Hepatocyte (in vitro differentiated cells): ENCODE measurements around the gene CDH1. TPM values are rescaled to one million over a fixed set of nuclear protein-coding genes. Genes with fewer than 3 reads are reported as not detected.
A peak's percentile ranks its signal among the peaks of the same experiment; 100 is the strongest.
"Not testable (repeated sequence)": the region's sequence is repeated elsewhere in the genome, so short reads cannot be mapped to it uniquely, and the experiment has no call there.

ENCODE experiments used
- DNase-seq: peaks from one replicate; pipeline ENCODE4 v3.0.0-alpha.2; 2016; ENCODE audit warnings: low spot score
- H2AFZ ChIP-seq: fragments of 200-600 bp; sonication (generic); 2 replicates; pipeline ENCODE4 v1.6.0; 2016; ENCODE audit warnings: antibody characterized with exemption, mild to moderate bottlenecking
- H3K27ac ChIP-seq: fragments of 200-600 bp; sonication (generic); 2 replicates; pipeline ENCODE4 v1.5.1; 2016; ENCODE audit warnings: mild to moderate bottlenecking
- H3K27me3 ChIP-seq: fragments of 200-600 bp; sonication (generic); 2 replicates; pipeline ENCODE4 v1.6.1; 2016
- H3K36me3 ChIP-seq: fragments of 200-600 bp; sonication (generic); replicated peaks from 2 replicates; pipeline ENCODE4 v1.5.1; 2016; ENCODE audit warnings: low read depth; ENCODE audit not compliant: insufficient read depth
- H3K4me1 ChIP-seq: fragments of 200-600 bp; sonication (generic); 2 replicates; pipeline ENCODE4 v1.5.1; 2016; ENCODE audit warnings: mild to moderate bottlenecking, moderate library complexity; ENCODE audit not compliant: insufficient read depth
- H3K4me2 ChIP-seq: fragments of 200-600 bp; sonication (generic); 2 replicates; pipeline ENCODE4 v1.6.0; 2016
- H3K4me3 ChIP-seq: fragments of 200-600 bp; sonication (generic); 2 replicates; pipeline ENCODE4 v1.5.1; 2016; ENCODE audit warnings: mild to moderate bottlenecking
- H3K79me2 ChIP-seq: fragments of 200-600 bp; sonication (generic); 2 replicates; pipeline ENCODE4 v1.6.0; 2017; ENCODE audit warnings: mild to moderate bottlenecking
- H3K9me2 ChIP-seq: fragments of 200-600 bp; sonication (generic); replicated peaks from 2 replicates; pipeline ENCODE4 v1.6.0; 2017; ENCODE audit warnings: mild to moderate bottlenecking; ENCODE audit not compliant: insufficient read depth
- H3K9me3 ChIP-seq: fragments of 200-600 bp; sonication (generic); 2 replicates; pipeline ENCODE4 v1.5.1; 2016; ENCODE audit warnings: low read depth, mild to moderate bottlenecking
- H4K20me1 ChIP-seq: fragments of 200-600 bp; sonication (generic); 2 replicates; pipeline ENCODE4 v1.6.0; 2016; ENCODE audit warnings: mild to moderate bottlenecking; ENCODE audit not compliant: insufficient read depth, poor library complexity, severe bottlenecking
- CTCF ChIP-seq: fragments of 200-600 bp; sonication (generic); IDR thresholded peaks from 2 replicates; pipeline ENCODE4 v1.5.1; 2016; ENCODE audit warnings: antibody characterized with exemption, mild to moderate bottlenecking; ENCODE audit not compliant: poor library complexity
- EZH2 ChIP-seq: fragments of 200-600 bp; sonication (generic); IDR thresholded peaks from 2 replicates; pipeline ENCODE4 v1.6.1; 2016; ENCODE audit warnings: antibody characterized with exemption, mild to moderate bottlenecking, borderline replicate concordance
- EZH2phosphoT487 ChIP-seq: fragments of 200-600 bp; sonication (generic); IDR thresholded peaks from one replicate; pipeline ENCODE4 v1.6.1; 2018; ENCODE audit warnings: antibody characterized with exemption, mild to moderate bottlenecking, low read depth, moderate library complexity; ENCODE audit not compliant: unreplicated experiment, severe bottlenecking
- WGBS: methylation state at CpG from one replicate; pipeline ENCODE4 v1.1.6; 2016; ENCODE audit warnings: low lambda C conversion rate; ENCODE audit errors: missing lambda C conversion rate; 5-methylcytosine and 5-hydroxymethylcytosine counted together
- polyA plus RNA-seq: library from polyadenylated mRNA; unstranded; fragments of >200 nt; fragmentation: Nextera tagmentation; extraction: Ambion mirVana; gene quantifications from 2 replicates; pipeline ENCODE4 v1.2.1, GENCODE V29; 2016
- total RNA-seq: library from RNA; depleted of rRNA; stranded (reverse); fragments of >200 nt; gene quantifications from 2 replicates; pipeline ENCODE4 v1.2.3, GENCODE V29; 2014

The CDH1 gene
- total and polyA plus RNA-seq, 2 experiments from 2014 or later, result 131 to 190 TPM

- TF ChIP-seq EZH2 (no peak), CTCF (no peak), EZH2phosphoT487 (no peak)
- no peaks in the 10 kb centered on the region for H3K36me3 ChIP-seq
Observed at GRCh38 chr16:68833251-68833650, 96.2 kb downstream of the CDH1 start.

GRCh38 chr16:68834550-68834949 lies 97.5 kb downstream of the CDH1 start:
- H3K36me3 ChIP-seq, result no peaks in the 10 kb centered on the region
- H3K9me3 ChIP-seq, result no peaks in the 10 kb centered on the region
- H2AFZ ChIP-seq, result no peak overlapping the region
- no peak overlapping the region for H3K27ac ChIP-seq
- TF ChIP-seq CTCF (no peak), EZH2phosphoT487 (no peak), EZH2 (no peak)
- H3K4me1 ChIP-seq, result no peaks in the 10 kb centered on the region
- no peak overlapping the region for H3K4me3 ChIP-seq
- H3K9me2 ChIP-seq, result no peaks in the 10 kb centered on the region
- H3K79me2 ChIP-seq, result no peaks in the 10 kb centered on the region
- H3K27me3 ChIP-seq, result no peaks in the 10 kb centered on the region
- no peak overlapping the region for H3K4me2 ChIP-seq
- no peak for DNase-seq
- no peaks in the 10 kb centered on the region for H4K20me1 ChIP-seq
- WGBS, result 88% methylated on average over 1 of the region's 1 CpG

More at GRCh38 chr16:68833251-68833650, 96.2 kb downstream of the CDH1 start:
- Histone ChIP-seq H4K20me1 (no peaks in the 10 kb centered on the region), H3K27ac (no peak overlapping the region), H3K9me2 (no peaks in the 10 kb centered on the region), H3K4me2 (no peak overlapping the region), H2AFZ (no peak overlapping the region), H3K27me3 (no peaks in the 10 kb centered on the region), H3K4me3 (no peak overlapping the region), H3K79me2 (no peaks in the 10 kb centered on the region), H3K9me3 (no peaks in the 10 kb centered on the region), H3K4me1 (no peaks in the 10 kb centered on the region)
- WGBS, result 94% methylated on average over 14 of the region's 14 CpGs
- no peak for DNase-seq

- no peak overlapping the region for H3K27ac ChIP-seq
- no peaks in the 10 kb centered on the region for H3K4me1 ChIP-seq
- DNase-seq, result no peak
- H3K79me2 ChIP-seq, result no peaks in the 10 kb centered on the region
- no peaks in the 10 kb centered on the region for H3K9me3 ChIP-seq
- H3K4me3 ChIP-seq, result no peak overlapping the region
- no peak overlapping the region for H2AFZ ChIP-seq
- H3K9me2 ChIP-seq, result no peaks in the 10 kb centered on the region
- H3K4me2 ChIP-seq, result no peak overlapping the region
- H4K20me1 ChIP-seq, result no peaks in the 10 kb centered on the region
- no peaks in the 10 kb centered on the region for H3K27me3 ChIP-seq
- WGBS, result 89% methylated on average over 5 of the region's 5 CpGs
- no peak for TF ChIP-seq CTCF
- TF ChIP-seq EZH2, result no peak
- TF ChIP-seq EZH2phosphoT487, result no peak
- H3K36me3 ChIP-seq, result no peaks in the 10 kb centered on the region
Observed at GRCh38 chr16:68835970-68836369, 98.9 kb downstream of the CDH1 start.

GRCh38 chr16:68839831-68840230 lies 102.7 kb downstream of the CDH1 start:
- Histone ChIP-seq H3K4me3 (no peak overlapping the region), H3K9me3 (no peaks in the 10 kb centered on the region), H3K27ac (no peak overlapping the region), H3K9me2 (no peaks in the 10 kb centered on the region), H3K79me2 (peaks cover 5% of the 10 kb centered on the region), H3K36me3 (no peaks in the 10 kb centered on the region), H3K27me3 (no peaks in the 10 kb centered on the region), H2AFZ (no peak overlapping the region), H4K20me1 (no peaks in the 10 kb centered on the region), H3K4me1 (no peaks in the 10 kb centered on the region), H3K4me2 (no peak overlapping the region)
- no peak for DNase-seq
- WGBS, result 68% methylated on average over 4 of the region's 4 CpGs
- no peak for TF ChIP-seq CTCF
- TF ChIP-seq EZH2phosphoT487, result no peak
- no peak for TF ChIP-seq EZH2

- 68% methylated on average over 23 of the region's 23 CpGs for WGBS
- not testable (repeated sequence) for H3K9me3 ChIP-seq, DNase-seq, H3K9me2 ChIP-seq, H3K27me3 ChIP-seq, H3K79me2 ChIP-seq, H4K20me1 ChIP-seq, H3K4me1 ChIP-seq, H3K36me3 ChIP-seq, H3K27ac ChIP-seq
- peak overlapping the region; percentile 92 for H2AFZ ChIP-seq
- peak overlapping the region; percentile 81 for H3K4me2 ChIP-seq
- H3K4me3 ChIP-seq, result peak overlapping the region; percentile 65
Observed at GRCh38 chr16:68842964-68843481, 105.9 kb downstream of the CDH1 start.
